Effector CD8-positive, alpha-beta T cell (primary cell): ENCODE data around the gene PIP4K2A.
"Not testable (repeated sequence)": the region's sequence is repeated elsewhere in the genome, so short reads cannot be mapped to it uniquely, and the experiment has no call there.

ENCODE experiments used
- DNase-seq: peaks from one replicate; lab custom pipeline; 2025; lab: John Stamatoyannopoulos, UW

PIP4K2A gene

GRCh38 chr10:22719406-22720042, 5.1 kb upstream of the PIP4K2A start:
- DNase-seq: no peak

- not testable (repeated sequence) for DNase-seq
Measured at GRCh38 chr10:22718659-22719058, 4.3 kb upstream of the PIP4K2A start.

GRCh38 chr10:22717728-22718127, 3.4 kb upstream of the PIP4K2A start:
- no peak for DNase-seq

DNA sequence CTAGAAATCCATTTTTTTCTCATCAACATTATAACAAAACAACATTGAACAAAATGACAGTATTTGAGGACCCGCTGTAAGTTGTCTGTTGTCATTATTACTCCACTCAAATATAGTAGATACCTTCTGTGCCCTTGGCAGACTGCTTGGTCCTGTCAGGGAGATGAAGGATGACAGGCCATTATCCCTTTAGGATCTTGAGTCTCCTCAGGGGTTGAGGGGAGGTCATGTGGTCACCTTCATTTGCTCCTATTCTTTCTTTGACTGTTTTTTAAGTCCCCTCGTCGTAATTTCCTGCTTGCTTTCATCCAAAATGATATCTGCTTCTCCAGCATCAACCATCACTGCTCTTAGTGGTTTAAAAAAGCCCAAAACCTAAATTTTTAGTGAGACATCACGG, 2.6 kb upstream of the PIP4K2A start:
- no peak for DNase-seq

- DNase-seq: no peak
Measured at GRCh38 chr10:22715290-22715625, 880 bp upstream of the PIP4K2A start.

GRCh38 chr10:22713853-22714478, 412 bp downstream of the PIP4K2A start:
- no peak for DNase-seq

DNA sequence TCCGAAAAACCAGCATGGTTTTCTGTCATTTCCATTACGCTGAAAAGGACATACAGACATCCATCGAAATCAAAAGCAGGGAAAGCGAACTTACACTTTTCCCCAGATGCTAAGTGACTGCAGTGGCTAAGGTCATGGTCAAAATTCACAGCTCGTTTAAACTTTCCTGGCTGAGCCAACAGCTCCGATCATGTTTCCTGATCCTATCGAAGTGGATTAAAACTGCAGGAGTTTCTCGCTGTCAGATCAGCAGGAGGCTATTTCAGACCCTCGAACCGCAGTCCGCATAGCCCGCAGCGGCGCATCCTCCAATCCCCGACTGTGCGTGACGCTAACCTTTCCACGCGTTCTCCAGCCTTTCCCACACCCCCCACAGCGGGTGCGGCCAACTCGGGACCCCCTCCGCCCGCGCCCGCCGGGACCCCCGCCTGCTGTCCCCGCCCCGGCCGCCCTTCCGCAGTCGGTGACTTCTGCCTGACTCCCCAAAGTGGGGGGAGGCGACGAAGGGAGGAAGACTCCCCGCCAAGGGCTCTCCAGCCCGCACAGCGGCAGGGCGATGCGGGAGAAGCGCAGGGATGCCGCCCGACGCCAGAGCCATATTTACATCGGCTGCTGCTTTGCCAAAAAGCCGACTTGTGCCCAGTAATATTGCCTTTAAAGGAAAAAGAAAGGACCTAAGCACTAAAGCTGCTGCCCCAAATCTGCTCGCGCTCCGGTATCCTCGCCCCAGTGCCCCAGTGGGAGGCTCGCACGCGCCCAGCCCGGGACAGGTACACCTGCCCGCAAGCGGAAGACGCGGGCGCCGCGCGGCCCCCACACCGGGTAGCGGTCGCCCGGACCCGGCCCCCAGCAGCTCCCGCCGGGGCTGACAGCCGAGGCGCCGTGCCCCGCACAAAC, 1.2 kb downstream of the PIP4K2A start:
- DNase-seq: peak; percentile 9

DNA sequence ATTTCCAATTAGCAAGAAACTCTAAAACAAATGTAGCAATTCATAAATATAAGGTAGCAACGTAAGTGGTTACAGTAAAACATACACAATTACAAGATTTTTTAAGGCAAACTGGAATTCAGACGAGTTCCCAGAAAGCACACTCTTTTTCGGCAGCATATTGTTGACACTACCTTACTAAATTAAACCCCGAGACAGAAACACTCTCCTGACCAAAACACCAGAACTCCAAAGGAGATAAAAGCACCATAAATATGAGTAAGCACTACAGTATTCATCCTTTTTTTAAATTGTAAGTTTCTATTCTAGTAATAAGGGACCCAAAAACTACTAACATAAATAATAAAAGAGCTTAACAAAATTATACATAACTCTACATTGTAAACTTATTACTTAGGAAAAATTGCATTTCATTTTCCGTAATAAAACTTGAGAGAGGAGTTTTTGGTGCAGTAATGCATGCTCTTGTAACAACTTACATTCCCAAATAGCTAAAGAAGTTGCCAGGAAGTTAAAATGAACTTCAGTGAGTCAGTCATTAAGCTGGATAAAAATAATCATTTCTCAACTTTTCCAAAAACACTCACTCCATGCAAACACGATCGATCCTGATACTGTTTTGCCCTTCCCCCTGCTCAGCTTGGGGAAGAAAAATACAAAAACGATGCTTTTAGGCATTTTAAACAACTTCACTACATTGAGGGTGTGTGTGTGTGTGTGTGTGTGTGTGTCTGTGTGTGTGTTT, 2.0 kb downstream of the PIP4K2A start:
- DNase-seq: no peak

DNA sequence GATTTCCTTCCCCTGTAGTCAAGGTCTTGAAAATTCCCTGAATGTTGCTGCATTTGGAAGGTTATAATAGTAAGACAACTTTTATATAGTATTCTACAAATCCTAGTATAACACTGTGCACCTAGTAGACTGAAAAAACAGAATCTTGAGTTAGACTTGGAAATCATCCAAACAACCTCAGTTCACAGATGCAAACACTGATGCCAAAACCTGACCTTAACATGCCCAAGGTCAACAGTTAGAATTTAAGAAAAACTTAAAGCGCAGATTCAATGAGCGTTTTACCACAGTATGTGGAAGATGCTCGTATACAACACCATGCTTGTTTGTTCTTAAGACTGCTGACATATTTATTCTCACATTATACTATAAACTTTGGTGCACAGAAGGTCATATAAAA, 3.0 kb downstream of the PIP4K2A start:
- no peak for DNase-seq

DNA sequence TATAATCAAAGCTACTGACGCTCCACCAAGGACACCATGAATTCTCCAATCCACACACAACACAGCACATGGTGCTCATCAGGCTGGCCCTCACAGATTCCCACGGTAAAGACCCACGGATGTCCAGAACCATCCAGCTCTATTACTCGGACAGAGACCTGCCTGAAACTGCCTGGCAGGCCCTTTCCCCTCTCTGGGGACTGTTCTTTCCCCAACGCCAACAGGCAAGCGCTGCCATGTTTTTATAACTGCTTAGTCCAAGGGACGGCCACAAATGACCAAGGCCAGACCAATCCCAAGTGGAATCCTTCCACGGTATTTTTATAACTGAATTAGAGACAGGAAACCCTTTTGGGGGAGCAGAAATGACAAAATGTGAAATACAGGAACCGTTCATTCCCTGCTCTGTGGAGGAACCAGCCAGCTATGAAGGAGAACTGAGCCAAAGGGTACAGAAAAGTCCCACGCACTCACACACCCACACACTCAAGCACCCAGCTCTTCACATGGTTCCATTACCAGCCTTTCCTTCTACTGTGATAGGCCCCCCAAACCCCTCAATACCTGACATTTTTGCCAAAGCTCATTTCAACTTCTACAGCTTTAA, 4.1 kb downstream of the PIP4K2A start:
- DNase-seq: no peak

DNA sequence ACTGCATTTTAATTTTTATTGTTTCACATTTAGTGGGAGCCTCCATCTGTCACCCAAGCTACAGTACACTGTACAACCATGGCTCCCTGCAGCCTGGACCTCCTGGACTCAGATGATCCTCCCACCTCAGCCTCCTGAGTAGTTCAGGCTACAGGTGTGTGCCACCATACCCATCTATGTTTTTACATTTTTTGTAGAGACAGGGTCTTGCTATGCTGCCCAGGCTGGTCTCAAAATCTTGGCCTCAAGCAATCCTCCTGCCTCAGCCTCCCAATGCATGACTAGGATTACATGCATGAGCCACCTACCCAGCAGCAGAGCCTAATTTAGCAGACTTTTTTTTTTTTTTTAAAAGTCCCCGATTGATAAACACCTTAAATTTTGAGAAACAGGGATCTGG, 5.6 kb downstream of the PIP4K2A start:
- no peak for DNase-seq

DNA sequence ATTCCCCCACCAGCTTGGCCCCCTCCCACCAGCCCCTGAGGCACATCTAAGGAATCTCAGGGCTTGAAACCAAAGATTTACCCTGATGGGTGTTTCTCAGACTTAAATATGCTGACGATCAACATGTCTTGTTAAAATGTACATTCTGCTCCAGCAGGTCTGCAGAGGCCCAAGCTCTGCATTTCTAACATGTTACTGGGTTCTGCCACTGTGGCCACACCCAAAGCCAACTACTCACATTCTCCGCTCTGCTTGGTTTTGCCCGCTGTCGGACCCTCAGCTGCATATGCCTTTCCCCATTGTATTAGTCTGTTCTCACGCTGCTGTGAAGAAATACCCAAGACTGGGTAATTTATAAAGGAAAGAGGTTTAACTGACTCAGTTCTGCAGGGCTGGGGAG, 8.9 kb downstream of the PIP4K2A start:
- DNase-seq: no peak

DNA sequence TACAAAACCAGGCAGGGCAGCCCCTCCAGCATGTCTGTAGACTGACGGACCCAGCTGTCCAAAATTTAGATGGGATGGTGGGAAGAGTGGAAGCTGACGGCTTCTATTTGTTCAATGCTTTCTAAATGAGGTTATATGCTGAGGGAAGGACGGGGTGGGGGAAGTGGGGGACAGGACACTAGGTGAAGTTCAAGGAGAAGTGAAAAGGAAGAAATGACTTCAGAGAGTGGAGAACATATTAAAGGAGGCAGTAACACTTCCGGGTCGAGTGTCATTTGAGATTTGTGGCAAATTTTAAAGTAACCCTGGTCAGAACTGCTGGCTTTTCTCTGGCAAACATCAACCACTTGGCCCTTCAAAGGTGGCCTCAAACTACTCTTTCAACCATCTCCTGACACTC, 9.4 kb downstream of the PIP4K2A start:
- no peak for DNase-seq

GRCh38 chr10:22704471-22704911, 9.9 kb downstream of the PIP4K2A start:
- no peak for DNase-seq

DNA sequence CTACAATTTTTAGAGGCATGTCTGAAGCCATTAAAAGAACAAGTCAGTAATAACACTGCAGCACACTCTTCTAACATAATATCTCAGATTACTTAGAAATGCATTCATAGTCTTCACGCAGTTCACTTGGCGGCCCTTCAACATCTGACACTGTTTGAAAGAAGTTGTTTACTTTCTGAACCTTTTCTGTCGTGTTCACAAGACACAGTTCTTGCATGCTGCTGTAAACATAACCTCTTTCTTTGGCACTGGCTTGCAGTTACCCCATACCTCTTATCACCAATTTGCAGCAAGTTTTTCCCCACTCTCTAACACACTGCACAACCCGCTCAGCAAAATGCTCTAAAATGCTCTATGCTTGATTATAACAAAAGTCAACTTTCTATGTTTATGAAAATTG, 12.0 kb downstream of the PIP4K2A start:
- no peak for DNase-seq

GRCh38 chr10:22701132-22701826, 13.1 kb downstream of the PIP4K2A start:
- no peak for DNase-seq

GRCh38 chr10:22700489-22700888, 13.9 kb downstream of the PIP4K2A start:
- no peak for DNase-seq

DNA sequence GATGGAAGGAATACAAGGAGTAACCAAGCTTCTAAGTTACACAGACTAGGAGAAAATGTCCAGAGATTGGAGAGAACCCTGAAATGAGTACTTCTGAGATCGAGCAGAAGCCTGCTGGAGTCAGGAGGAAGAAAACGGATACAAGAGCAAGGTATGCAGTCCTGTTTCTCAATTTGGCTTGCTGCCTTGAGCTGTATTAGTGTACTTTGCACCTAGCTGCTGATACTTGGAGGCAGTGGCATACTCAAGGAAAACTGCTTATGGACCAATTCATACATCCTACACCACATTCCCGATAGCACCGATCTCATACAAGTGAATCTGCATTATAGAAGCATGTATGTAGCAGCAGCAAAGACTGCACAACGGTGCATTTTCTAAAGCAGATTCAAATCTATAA, 14.4 kb downstream of the PIP4K2A start:
- no peak for DNase-seq

DNA sequence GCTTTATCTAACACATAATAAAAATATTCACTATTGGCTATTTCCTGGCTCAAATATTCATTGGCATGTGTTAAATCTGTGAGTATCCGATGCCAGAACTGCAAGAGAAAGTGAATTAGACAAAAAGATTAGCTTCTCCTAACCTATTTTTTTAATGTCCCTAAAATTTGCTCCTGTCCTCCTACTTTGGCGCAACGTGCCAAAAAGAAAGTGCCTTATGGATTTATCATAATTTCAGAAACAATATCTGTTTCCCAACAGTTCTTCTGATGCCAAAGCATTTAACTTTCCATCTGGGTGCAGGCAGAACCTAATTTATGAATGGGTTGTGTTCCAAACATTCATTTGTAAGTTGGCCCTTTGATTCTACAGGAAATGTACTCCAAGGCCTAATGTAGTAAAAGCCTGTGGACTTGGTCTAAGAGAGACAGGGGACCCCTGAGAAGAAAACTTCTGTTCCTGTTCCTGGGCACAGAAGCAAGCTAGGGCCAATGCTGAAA, 15.4 kb downstream of the PIP4K2A start:
- DNase-seq: no peak

DNA sequence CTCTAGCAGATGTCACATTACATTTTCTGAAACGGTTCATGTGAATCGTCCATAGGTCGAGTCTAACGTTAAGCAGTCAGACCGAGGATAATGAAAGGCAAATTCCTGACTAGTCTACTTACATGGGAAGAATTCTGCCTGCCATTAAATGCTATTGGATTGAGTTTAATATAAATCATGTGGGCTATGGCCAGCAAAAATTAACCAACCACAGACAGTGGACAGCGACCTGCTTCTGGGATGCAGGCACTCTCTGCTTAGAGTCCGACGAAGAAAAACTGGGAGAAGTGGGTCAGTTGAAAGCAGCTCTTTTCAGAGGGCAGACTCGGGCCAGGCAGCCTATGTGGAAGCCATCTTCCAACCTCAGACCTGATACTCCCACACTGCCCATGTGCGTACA, 16.6 kb downstream of the PIP4K2A start:
- DNase-seq: no peak

- DNase-seq: no peak
Measured at GRCh38 chr10:22697101-22697500, 17.3 kb downstream of the PIP4K2A start.
